Immature natural killer cell (primary cell): ENCODE results near the gene ARG2. TPM values are rescaled to one million over a fixed set of nuclear protein-coding genes. Genes with fewer than 3 reads are reported as not detected.

Source experiments
- DNase-seq, 3 donors: peaks; one replicate each; pipeline ENCODE4 v3.0.0; 2022; ENCODE audit warnings: mixed read lengths in 1 of 3
- H3K27ac Mint-ChIP-seq, 6 donors: one replicate each; pipeline ENCODE4 v1.8.0; 2020; ENCODE audit warnings: mixed read lengths in 6 of 6, mild to moderate bottlenecking in 5 of 6, inconsistent platforms in 4 of 6, moderate library complexity in 3 of 6
- H3K27me3 Mint-ChIP-seq, 3 donors: one replicate each; pipeline ENCODE4 v1.8.0; 2020 to 2021; ENCODE audit warnings: low read depth in 3 of 3, mild to moderate bottlenecking in 3 of 3, mixed read lengths in 3 of 3, moderate library complexity in 3 of 3, inconsistent platforms in 1 of 3
- H3K36me3 Mint-ChIP-seq, 3 donors: one replicate each; pipeline ENCODE4 v1.8.0; 2020; ENCODE audit warnings: mixed read lengths in 3 of 3, inconsistent platforms in 2 of 3, mild to moderate bottlenecking in 2 of 3
- H3K4me1 Mint-ChIP-seq, 2 donors: one replicate each; pipeline ENCODE4 v1.8.0; 2020; ENCODE audit warnings: inconsistent platforms in 2 of 2, mild to moderate bottlenecking in 2 of 2, mixed read lengths in 2 of 2, moderate library complexity in 1 of 2
- H3K4me3 Mint-ChIP-seq, 5 donors: one replicate each; pipeline ENCODE4 v1.8.0; 2020; ENCODE audit warnings: mild to moderate bottlenecking in 5 of 5, mixed read lengths in 5 of 5, inconsistent platforms in 3 of 5, moderate library complexity in 3 of 5
- H3K9me3 Mint-ChIP-seq, 6 donors: one replicate each; pipeline ENCODE4 v1.8.0; 2020; ENCODE audit warnings: mild to moderate bottlenecking in 6 of 6, mixed read lengths in 6 of 6, inconsistent platforms in 4 of 6, moderate library complexity in 3 of 6
- polyA plus RNA-seq, 3 donors: library from polyadenylated mRNA; unstranded; fragments of 300-500 nt; fragmentation: Illumina TruSeq; gene quantifications; one replicate each; pipeline ENCODE4 v1.2.3, GENCODE V29; 2021

ARG2 gene
- polyA plus RNA-seq, 3 donors from 2014 or later, result 0.41 to 2.0 (median 1.8) TPM

- H3K9me3 Mint-ChIP-seq, result no peaks in the 10 kb centered on the region
- H3K4me1 Mint-ChIP-seq, result no peaks in the 10 kb centered on the region
- H3K4me3 Mint-ChIP-seq, result no peak overlapping the region
- DNase-seq, result no peak
- peaks cover 0 to 6% (median 0%) of the 10 kb centered on the region in 3 donors for H3K36me3 Mint-ChIP-seq
- H3K27ac Mint-ChIP-seq, result no peak overlapping the region
- peaks cover 2 to 4% (median 4%) of the 10 kb centered on the region in 3 donors for H3K27me3 Mint-ChIP-seq
Measured at GRCh38 chr14:67633451-67634147, 13.9 kb downstream of the ARG2 start.

DNA sequence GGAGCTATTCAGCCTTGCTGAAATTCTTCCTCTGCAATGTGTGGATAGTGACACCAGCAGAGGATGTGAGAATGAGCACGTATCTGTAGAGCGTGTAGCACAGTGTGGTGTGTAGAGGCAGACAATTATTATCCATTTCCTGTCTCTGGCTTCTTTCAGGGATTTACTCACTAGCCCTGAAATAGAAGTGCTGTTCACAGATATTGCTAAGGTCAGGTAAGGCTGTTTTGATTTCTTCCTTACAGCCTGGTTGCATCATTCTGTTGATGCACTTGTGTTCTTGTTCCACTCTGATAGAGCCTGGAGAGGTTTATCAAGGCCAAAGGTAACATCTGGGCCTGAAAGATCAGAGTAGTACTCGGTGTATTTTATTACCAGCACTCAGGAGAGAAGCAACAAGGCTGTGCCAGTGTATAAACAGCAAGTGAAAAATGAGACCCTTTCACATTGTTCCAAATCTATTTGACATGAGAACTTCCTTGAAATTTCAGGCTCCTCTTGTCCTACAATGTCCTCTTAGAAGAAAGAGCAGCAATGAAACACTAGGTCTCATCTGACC lies 16.7 kb downstream of the ARG2 start:
- Mint-ChIP-seq H3K9me3 (no peaks in the 10 kb centered on the region), H3K27ac (no peak overlapping the region), H3K27me3 (peaks cover 1 to 3% (median 3%) of the 10 kb centered on the region in 3 donors), H3K4me1 (no peaks in the 10 kb centered on the region), H3K36me3 (peaks cover 0 to 6% (median 0%) of the 10 kb centered on the region in 3 donors), H3K4me3 (no peak overlapping the region)
- DNase-seq, result no peak

GRCh38 chr14:67638642-67639041 lies 18.9 kb downstream of the ARG2 start:
- DNase-seq, result no peak
- peaks cover 0 to under 1% (median 0%) of the 10 kb centered on the region in 3 donors for H3K36me3 Mint-ChIP-seq
- H3K27ac Mint-ChIP-seq, result no peak overlapping the region
- H3K9me3 Mint-ChIP-seq, result no peaks in the 10 kb centered on the region
- peaks cover 0 to 5% of the 10 kb centered on the region in 2 donors for H3K4me1 Mint-ChIP-seq
- H3K27me3 Mint-ChIP-seq, result peaks cover 0 to 5% (median 0%) of the 10 kb centered on the region in 3 donors
- H3K4me3 Mint-ChIP-seq, result no peak overlapping the region

DNA sequence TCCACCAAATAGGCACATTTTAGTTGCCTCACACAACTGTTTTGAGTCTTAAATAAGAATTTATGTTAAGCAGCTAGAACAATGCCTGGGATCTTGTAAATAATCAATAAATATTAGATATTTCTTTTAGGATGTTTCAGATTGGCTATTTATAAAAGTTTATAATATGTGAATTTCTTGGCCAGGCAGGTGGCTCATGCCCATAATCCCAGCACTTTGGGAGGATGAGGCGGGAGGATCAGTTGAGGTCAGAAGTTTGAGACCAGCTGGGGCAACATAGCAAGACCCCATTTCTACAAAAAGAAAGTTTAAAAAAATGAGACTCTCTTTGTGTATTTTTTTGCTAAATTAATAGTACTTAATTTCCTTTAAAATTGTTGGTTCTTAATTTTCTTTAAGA lies 21.8 kb downstream of the ARG2 start:
- no peak for DNase-seq
- H3K27me3 Mint-ChIP-seq, result peaks cover 0 to 3% (median 0%) of the 10 kb centered on the region in 3 donors
- no peak overlapping the region for H3K4me3 Mint-ChIP-seq
- H3K9me3 Mint-ChIP-seq, result no peaks in the 10 kb centered on the region
- peak overlapping the region in 1 of 6 donors; percentile 11 for H3K27ac Mint-ChIP-seq
- H3K36me3 Mint-ChIP-seq, result peaks cover 0 to 15% (median 0%) of the 10 kb centered on the region in 3 donors
- peaks cover 0 to 5% of the 10 kb centered on the region in 2 donors for H3K4me1 Mint-ChIP-seq

- no peak for DNase-seq
- Mint-ChIP-seq H3K27me3 (peaks cover 0 to 3% (median 0%) of the 10 kb centered on the region in 3 donors), H3K4me3 (no peak overlapping the region), H3K27ac (peak overlapping the region in 5 of 6 donors; percentile 11 to 85 (median 73)), H3K36me3 (peaks cover 0 to 22% (median 4%) of the 10 kb centered on the region in 3 donors), H3K9me3 (no peaks in the 10 kb centered on the region), H3K4me1 (peaks cover 0 to 5% of the 10 kb centered on the region in 2 donors)
Measured at GRCh38 chr14:67641902-67642749, 22.4 kb downstream of the ARG2 start.

DNA sequence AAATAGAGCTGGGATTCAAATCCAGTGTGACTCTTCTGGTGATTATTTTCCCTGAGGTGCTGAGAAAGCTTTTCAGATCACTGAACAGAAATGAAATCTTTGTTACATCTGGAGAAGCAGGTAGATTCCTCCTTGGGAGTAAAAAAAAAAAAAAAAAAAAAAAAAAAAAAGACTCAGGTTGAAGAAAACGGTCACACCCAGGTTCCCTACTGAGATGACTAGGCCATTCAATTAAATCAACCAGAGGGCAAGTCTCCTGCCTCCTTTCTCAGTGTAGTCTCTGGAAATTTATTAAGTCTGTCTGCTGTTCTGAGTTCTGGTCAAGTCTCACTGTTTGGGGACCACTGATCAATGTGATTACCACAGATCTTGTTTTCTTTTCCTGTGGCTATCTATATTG lies 24.0 kb downstream of the ARG2 start:
- no peak overlapping the region for H3K4me3 Mint-ChIP-seq
- H3K27ac Mint-ChIP-seq, result peak overlapping the region in 5 of 6 donors; percentile 43 to 73 (median 61)
- H3K9me3 Mint-ChIP-seq, result no peaks in the 10 kb centered on the region
- peaks cover 0 to 3% (median 0%) of the 10 kb centered on the region in 3 donors for H3K27me3 Mint-ChIP-seq
- H3K36me3 Mint-ChIP-seq, result peaks cover 0 to 27% (median 6%) of the 10 kb centered on the region in 3 donors
- DNase-seq, result no peak
- H3K4me1 Mint-ChIP-seq, result peaks cover 0 to 5% of the 10 kb centered on the region in 2 donors

GRCh38 chr14:67644428-67644827 lies 24.7 kb downstream of the ARG2 start:
- Mint-ChIP-seq H3K9me3 (no peaks in the 10 kb centered on the region), H3K4me3 (no peak overlapping the region), H3K27ac (peak overlapping the region in 5 of 6 donors; percentile 43 to 73 (median 61)), H3K4me1 (peaks cover 0 to 5% of the 10 kb centered on the region in 2 donors), H3K27me3 (peaks cover 0 to 3% (median 0%) of the 10 kb centered on the region in 3 donors), H3K36me3 (peaks cover 4 to 31% (median 6%) of the 10 kb centered on the region in 3 donors)
- DNase-seq, result no peak

DNA sequence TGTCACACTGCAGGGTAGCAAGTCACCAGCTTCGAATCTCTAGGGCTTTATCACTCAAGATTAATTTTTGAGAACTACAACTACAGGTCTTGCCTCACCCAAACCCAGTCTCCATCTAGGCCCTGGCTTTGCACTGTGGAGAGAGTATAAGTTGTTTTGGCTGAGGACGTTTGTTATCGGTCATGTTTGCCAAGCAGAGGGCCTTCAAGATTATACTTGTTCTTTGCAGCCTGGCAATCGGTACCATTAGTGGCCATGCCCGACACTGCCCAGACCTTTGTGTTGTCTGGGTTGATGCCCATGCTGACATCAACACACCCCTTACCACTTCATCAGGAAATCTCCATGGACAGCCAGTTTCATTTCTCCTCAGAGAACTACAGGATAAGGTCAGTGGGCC lies 25.7 kb downstream of the ARG2 start:
- Mint-ChIP-seq H3K4me1 (peaks cover 0 to 5% of the 10 kb centered on the region in 2 donors), H3K27me3 (peaks cover 0 to 2% (median under 1%) of the 10 kb centered on the region in 3 donors), H3K36me3 (peaks cover 9 to 40% (median 10%) of the 10 kb centered on the region in 3 donors), H3K27ac (peak overlapping the region in 1 of 6 donors; percentile 30), H3K9me3 (no peaks in the 10 kb centered on the region), H3K4me3 (no peak overlapping the region)
- DNase-seq, result no peak

DNA sequence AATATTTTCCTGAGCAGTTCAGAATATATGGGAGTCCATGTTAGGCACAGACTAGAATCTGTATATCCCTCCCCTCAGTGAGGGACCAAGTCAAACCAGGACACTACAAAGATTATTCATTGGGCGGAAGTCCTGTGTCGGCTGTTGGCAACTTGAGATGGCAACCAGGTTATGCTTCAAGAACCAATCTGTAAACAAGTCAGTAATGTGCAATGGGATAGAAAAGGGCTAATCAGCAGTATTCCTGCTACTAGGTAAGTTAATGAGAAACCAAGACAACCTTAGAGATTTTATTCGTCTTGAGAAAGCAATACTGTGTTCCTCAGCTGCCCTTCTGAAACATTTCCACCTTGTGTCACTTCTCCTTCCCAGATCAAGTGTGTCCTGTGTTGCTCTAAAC lies 26.4 kb downstream of the ARG2 start:
- no peak overlapping the region for H3K4me3 Mint-ChIP-seq
- H3K27me3 Mint-ChIP-seq, result peaks cover 0 to 2% (median 2%) of the 10 kb centered on the region in 3 donors
- H3K9me3 Mint-ChIP-seq, result no peaks in the 10 kb centered on the region
- DNase-seq, result no peak
- peaks cover 0 to 5% of the 10 kb centered on the region in 2 donors for H3K4me1 Mint-ChIP-seq
- H3K27ac Mint-ChIP-seq, result peak overlapping the region in 3 of 6 donors; percentile 4 to 66 (median 20)
- H3K36me3 Mint-ChIP-seq, result peaks cover 9 to 47% (median 18%) of the 10 kb centered on the region in 3 donors

DNA sequence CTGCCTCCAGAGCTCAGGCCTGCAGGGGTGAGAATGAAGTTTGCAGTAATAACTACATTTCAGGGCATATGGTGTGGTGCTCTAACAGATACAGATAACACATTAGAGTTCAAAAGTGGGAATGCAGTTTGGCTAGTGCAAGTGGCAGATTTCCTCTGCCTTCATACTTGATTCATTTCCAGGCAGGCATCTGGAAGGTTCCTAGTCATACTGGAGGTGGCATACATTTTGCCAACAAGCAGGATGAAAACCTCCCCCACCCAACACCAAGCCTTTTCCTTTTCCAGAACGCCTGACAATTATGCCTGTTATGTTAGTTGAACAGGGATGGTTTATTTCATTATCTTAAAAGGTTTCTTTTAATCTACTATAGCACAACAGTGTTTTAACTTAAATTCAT lies 30.4 kb downstream of the ARG2 start:
- H3K27ac Mint-ChIP-seq, result peak overlapping the region in 1 of 6 donors; percentile 34
- H3K4me3 Mint-ChIP-seq, result no peak overlapping the region
- no peak for DNase-seq
- H3K9me3 Mint-ChIP-seq, result no peaks in the 10 kb centered on the region
- H3K27me3 Mint-ChIP-seq, result peaks cover 0 to 2% (median 0%) of the 10 kb centered on the region in 3 donors
- H3K4me1 Mint-ChIP-seq, result no peaks in the 10 kb centered on the region
- H3K36me3 Mint-ChIP-seq, result peaks cover 12 to 69% (median 26%) of the 10 kb centered on the region in 3 donors

GRCh38 chr14:67650694-67651093 lies 31.0 kb downstream of the ARG2 start:
- Mint-ChIP-seq H3K4me1 (no peaks in the 10 kb centered on the region), H3K36me3 (peaks cover 16 to 63% (median 26%) of the 10 kb centered on the region in 3 donors), H3K9me3 (no peaks in the 10 kb centered on the region), H3K27me3 (peaks cover 0 to 2% (median 0%) of the 10 kb centered on the region in 3 donors), H3K4me3 (no peak overlapping the region), H3K27ac (peak overlapping the region in 2 of 6 donors; percentile 23 to 49)
- DNase-seq, result no peak

DNA sequence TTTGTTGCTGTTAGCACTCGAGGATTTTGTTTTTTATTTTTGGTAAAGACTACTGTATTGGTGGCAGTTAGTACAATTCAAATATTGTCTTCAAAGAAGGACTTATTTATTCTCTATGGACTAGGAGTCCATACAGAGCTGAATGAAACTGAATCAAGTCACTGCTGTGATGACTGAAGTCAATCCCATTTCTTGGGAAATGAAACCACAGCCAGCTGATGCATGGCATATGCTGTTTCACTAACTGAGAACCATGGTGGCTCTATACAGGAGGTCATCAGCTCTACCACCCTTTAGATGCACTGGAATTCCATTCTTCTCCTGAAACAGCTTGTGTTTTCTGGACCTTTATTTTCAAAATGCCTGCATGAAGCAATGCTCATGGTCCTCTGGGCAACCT lies 32.5 kb downstream of the ARG2 start:
- Mint-ChIP-seq H3K36me3 (peaks cover 17 to 58% (median 31%) of the 10 kb centered on the region in 3 donors), H3K27ac (no peak overlapping the region), H3K4me3 (no peak overlapping the region), H3K27me3 (peaks cover 0 to 2% (median 0%) of the 10 kb centered on the region in 3 donors), H3K9me3 (no peaks in the 10 kb centered on the region), H3K4me1 (no peaks in the 10 kb centered on the region)
- no peak for DNase-seq

- Mint-ChIP-seq H3K4me3 (no peak overlapping the region), H3K9me3 (no peaks in the 10 kb centered on the region), H3K27me3 (peaks cover 0 to 2% (median 0%) of the 10 kb centered on the region in 3 donors), H3K4me1 (peaks cover 0 to 4% of the 10 kb centered on the region in 2 donors), H3K36me3 (peaks cover 23 to 60% (median 35%) of the 10 kb centered on the region in 3 donors), H3K27ac (no peak overlapping the region)
- no peak for DNase-seq
Measured at GRCh38 chr14:67653651-67654280, 34.0 kb downstream of the ARG2 start.
